GM21786 (cell line): ENCODE measurements around the gene ST8SIA6.
"Not testable (repeated sequence)": the region's sequence is repeated elsewhere in the genome, so short reads cannot be mapped to it uniquely, and the experiment has no call there.

ENCODE experiments used
- ATAC-seq: cut with Tn5 transposase; IDR thresholded peaks from one replicate; pipeline ENCODE4 v1.9.1; 2021; ENCODE audit not compliant: unreplicated experiment

Gene ST8SIA6

GRCh38 chr10:17349717-17350116 lies 104.7 kb downstream of the ST8SIA6 start:
- ATAC-seq: no peak

- no peak for ATAC-seq
These were observed 105.7 kb downstream of the ST8SIA6 start for GRCh38 chr10:17348501-17349349.

GRCh38 chr10:17348011-17348500 lies 106.3 kb downstream of the ST8SIA6 start:
- no peak for ATAC-seq

- no peak for ATAC-seq
These were observed 110.2 kb downstream of the ST8SIA6 start for GRCh38 chr10:17344206-17344605.

GRCh38 chr10:17343118-17343517 lies 111.3 kb downstream of the ST8SIA6 start:
- ATAC-seq: no peak

DNA sequence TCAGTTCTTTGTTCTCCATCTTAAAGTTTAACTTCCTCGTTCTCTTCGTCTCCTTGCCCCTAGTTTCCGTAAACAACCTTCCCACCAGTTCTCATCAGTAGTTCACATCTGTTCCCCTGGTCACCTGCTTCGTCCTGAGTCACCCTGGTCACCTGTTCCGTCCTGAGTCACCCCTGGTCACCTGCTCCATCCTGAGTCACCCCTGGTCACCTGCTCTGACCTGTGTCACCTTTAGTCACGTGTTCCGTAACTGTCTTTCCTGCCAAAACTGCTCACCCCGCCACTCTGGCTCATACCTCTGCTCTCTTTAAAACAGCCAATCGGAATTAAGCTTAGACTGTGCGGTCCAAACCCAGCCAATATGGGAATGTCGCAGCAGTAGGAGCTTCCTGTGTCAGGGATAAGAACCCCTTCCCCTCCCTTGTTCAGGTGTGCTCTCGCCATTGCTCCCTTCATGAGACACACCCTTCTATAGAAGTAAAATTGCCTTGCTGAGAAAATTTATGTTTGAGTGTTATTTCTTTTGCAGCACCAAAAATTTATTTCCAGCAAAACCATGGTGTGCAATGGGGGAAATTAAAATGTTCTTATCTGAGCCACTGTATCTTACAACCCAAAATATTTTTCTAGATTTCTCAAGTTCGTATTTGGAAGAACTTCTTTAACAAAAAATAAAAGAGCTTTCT lies 114.1 kb downstream of the ST8SIA6 start:
- ATAC-seq: no peak

- no peak for ATAC-seq
These were observed 119.3 kb downstream of the ST8SIA6 start for GRCh38 chr10:17335065-17335464.

DNA sequence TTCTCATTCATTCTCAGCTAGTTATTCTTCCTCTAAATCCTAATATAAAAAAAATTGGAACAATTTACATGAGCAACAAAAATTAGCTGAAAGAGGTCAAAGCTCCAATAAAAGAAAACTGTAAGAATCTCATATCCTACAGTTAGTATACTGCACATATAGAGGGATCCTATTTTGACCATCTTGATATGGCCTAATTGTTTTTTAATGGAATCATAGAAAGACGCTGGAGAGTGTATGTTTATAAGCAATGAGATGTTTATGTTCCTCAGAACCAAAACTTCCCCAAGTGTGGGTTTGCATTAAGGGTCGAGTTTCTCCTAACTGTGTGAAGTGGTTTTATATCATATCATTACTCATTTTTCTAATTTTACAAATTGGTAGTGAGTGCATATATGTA lies 123.9 kb downstream of the ST8SIA6 start:
- ATAC-seq: no peak

DNA sequence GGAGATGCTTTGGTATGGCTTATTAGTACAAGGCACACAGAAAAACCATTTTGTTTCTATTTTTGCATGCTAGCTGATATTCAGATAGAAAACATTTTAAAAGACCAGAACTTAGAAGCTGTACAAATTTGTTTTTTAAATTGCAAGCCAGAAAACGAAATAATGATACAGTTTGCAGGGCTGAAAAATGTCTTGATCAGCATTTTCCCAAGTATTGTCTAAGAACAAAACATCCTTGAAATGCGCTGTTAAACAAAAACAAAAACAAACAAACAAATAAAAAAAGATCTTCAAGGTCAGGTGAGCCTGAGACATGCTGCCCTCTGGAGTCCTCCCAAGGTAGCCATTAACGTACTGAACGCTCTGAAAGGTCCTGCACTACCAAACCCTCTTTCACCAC lies 128.0 kb downstream of the ST8SIA6 start:
- ATAC-seq: no peak

GRCh38 chr10:17321957-17322356 lies 132.4 kb downstream of the ST8SIA6 start:
- not testable (repeated sequence) for ATAC-seq

- peak; percentile 91 for ATAC-seq
These were observed 137.8 kb downstream of the ST8SIA6 start for GRCh38 chr10:17316488-17317170.

DNA sequence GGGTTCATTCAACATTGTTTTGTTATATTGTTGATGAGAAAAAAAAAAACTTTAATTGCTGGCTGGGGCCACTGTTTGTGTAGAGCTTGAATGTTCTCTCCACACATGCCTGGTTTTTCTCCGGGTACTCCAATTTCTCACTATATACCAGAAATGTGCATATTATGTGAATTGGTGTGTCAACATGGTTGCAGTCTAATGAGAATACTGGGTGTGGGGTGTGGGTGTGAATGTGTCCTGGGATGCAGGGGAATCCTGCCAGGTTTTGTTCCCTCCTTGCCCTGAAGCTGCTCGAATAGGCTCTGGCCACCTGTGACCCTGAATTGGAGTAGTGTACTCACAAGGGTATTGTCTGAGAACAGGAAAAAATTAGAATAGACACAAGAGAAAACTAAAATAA lies 145.0 kb downstream of the ST8SIA6 start:
- no peak for ATAC-seq

DNA sequence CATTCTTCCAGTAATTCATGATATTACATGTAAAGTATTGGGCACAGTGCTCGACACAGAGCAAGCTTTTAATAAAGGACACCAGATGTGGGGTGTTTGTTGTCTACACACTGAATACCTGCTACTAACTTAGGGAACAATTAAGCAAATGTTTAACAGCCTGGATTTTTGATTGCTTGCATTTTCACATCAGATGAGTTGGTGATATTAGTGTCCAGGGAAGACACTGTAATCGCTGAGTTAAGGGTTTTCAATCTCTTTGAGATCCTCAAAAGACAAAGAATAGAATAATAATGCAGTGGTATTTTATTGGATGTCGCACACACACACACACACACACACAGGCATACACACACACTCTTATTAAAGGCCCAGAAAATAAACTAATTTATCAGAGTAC lies 147.3 kb downstream of the ST8SIA6 start:
- no peak for ATAC-seq

- ATAC-seq: no peak
These were observed 162.0 kb downstream of the ST8SIA6 start for GRCh38 chr10:17292375-17292774.

DNA sequence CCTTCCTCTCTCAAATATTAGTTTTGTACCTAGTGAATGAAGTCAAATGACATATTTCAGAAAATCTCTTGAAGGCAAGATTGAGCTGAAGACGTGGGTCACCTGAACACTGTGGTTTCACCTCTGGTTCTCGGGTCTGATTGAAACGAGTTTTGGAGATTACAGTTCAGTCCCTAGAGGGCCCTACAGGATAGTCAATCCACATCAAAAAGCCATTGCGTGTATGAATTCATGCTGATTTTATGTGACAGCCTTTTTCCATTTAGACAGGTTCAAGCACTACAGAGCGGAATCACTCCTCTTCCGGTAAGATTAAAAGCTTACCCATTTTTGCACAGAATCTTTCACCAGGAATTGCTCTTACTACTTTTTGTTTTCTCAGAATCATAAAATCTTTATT lies 164.2 kb downstream of the ST8SIA6 start:
- no peak for ATAC-seq

- ATAC-seq: no peak
These were observed 164.6 kb downstream of the ST8SIA6 start for GRCh38 chr10:17289763-17290162.

- no peak for ATAC-seq
These were observed 167.5 kb downstream of the ST8SIA6 start for GRCh38 chr10:17286562-17287550.

GRCh38 chr10:17282311-17282710 lies 172.1 kb downstream of the ST8SIA6 start:
- no peak for ATAC-seq

GRCh38 chr10:17278607-17279240 lies 175.7 kb downstream of the ST8SIA6 start:
- ATAC-seq: no peak
